22Rv1 (cell line): ENCODE data around the gene SEMA5A.

Source experiments
- H3K27ac ChIP-seq: fragments of 450-650 bp; 2 replicates; pipeline ENCODE4 v1.5.1; 2017
- CTCF ChIP-seq: fragments of 450-650 bp; IDR thresholded peaks from 2 replicates; pipeline ENCODE4 v1.5.1; 2017; ENCODE audit warnings: mild to moderate bottlenecking
- ZFX ChIP-seq: fragments of 450-650 bp; IDR thresholded peaks from 2 replicates; pipeline ENCODE4 v1.6.1; 2017; ENCODE audit warnings: antibody characterized with exemption, borderline replicate concordance

Gene SEMA5A

GRCh38 chr5:9108162-9108561 lies 437.7 kb downstream of the SEMA5A start:
- TF ChIP-seq ZFX = no peak
- TF ChIP-seq CTCF = no peak
- no peak overlapping the region for H3K27ac ChIP-seq

- H3K27ac ChIP-seq = no peak overlapping the region
- TF ChIP-seq ZFX = no peak
- TF ChIP-seq CTCF = no peak
Observed at GRCh38 chr5:9105851-9106250, 440.0 kb downstream of the SEMA5A start.

- no peak overlapping the region for H3K27ac ChIP-seq
- TF ChIP-seq CTCF (no peak), ZFX (no peak)
Observed at GRCh38 chr5:9104571-9105339, 441.1 kb downstream of the SEMA5A start.

DNA sequence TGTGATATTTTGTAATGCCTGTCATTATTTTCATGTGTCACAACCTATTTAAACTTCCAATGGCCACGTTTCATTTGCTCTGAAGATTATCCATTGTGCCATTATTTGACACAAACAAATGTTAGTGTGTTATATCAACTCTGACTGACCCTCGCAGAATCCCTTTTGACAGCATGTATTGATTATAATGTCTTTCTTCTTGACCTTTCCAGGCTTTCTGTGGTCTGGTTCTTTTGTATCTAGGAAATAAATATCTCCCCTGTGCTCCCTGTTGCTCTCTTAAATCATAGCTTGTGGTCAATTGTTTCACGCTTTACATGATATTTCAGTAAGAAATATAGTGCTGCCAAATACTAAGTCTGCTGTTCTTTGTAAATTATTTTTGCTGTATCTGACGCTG lies 442.6 kb downstream of the SEMA5A start:
- no peak overlapping the region for H3K27ac ChIP-seq
- TF ChIP-seq ZFX (no peak), CTCF (no peak)

DNA sequence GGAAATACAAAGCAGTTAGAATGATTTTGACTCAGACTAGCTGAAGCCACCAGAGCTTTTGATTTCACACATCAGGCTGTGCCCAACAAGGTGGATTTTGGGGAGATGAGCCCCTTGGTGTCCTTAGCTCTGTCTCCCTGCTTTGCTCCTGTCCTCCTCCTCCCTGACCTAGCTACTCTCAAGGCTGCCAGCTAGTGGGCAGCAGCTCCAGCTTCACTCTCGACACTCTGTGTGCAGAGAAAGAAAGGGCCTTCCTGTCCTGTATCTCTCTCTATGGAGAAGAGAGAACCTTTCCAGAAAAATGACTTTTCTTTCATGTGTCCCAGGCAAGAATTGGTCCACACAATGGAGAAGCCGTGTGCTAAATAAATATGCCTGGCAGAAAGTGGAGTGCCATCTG lies 446.2 kb downstream of the SEMA5A start:
- no peak overlapping the region for H3K27ac ChIP-seq
- TF ChIP-seq CTCF (no peak), ZFX (no peak)

DNA sequence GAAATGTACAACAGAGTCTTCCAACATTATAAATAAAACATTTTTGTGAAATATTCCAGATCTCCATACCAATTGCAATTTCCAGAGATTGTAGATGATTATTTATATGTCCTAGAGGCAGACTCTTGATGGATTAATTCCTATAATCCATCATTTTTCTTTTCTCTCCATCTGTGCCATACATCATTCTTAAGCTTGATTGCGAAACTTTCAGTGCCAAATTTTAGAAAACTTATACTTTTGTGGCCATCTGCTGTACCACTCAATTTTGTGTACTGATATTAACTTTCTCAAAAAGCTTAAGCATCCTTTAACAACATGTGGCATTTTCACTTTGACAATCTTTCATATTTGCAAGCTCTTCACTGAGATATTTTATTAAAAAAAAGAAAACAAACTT lies 446.9 kb downstream of the SEMA5A start:
- TF ChIP-seq ZFX (no peak), CTCF (no peak)
- H3K27ac ChIP-seq = no peak overlapping the region

DNA sequence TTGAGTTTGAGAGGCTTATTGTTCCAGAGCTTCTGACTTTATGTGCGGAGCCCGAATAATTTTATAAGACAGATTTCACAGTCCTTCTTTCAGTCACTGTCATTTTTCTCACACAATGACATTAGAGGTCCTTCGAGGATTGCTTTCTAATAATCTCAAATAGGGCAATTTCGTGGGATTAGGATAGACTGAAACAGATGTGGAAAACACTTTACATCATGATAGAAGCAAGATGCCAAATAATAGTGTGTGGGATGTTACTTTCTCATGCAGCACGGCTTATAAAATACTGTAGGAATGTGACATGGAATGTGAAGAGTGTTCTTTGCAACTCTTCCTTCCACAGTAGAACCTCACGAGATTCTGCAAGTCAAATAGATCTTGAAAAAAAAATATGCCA lies 451.3 kb downstream of the SEMA5A start:
- H3K27ac ChIP-seq = no peak overlapping the region
- TF ChIP-seq ZFX (no peak), CTCF (no peak)
